AG10803 (cell line): ENCODE results near the gene IDH3A.

Experiments
- DNase-seq: peaks from one replicate; pipeline ENCODE4 v3.0.0; 2010; ENCODE audit warnings: low read depth
- H3K4me3 ChIP-seq: 2 replicates; pipeline ENCODE4 v1.5.1; 2011; ENCODE audit warnings: mild to moderate bottlenecking, low read length, control low read depth
- CTCF ChIP-seq: conservative IDR thresholded peaks from 2 replicates; pipeline ENCODE4 v1.5.1; 2011; ENCODE audit warnings: mild to moderate bottlenecking, low read length, control low read depth, inconsistent platforms

IDH3A gene

GRCh38 chr15:78203346-78204225 is 54.4 kb downstream of the IDH3A start:
- no peak for DNase-seq
- no peak for TF ChIP-seq CTCF
- no peak overlapping the region for H3K4me3 ChIP-seq

GRCh38 chr15:78204351-78205309 is 55.5 kb downstream of the IDH3A start:
- no peak for TF ChIP-seq CTCF
- peak; percentile 25 for DNase-seq
- H3K4me3 ChIP-seq, result no peak overlapping the region

GRCh38 chr15:78205337-78205736 is 56.2 kb downstream of the IDH3A start:
- TF ChIP-seq CTCF, result no peak
- H3K4me3 ChIP-seq, result no peak overlapping the region
- no peak for DNase-seq

GRCh38 chr15:78205856-78206255 is 56.7 kb downstream of the IDH3A start:
- DNase-seq, result no peak
- TF ChIP-seq CTCF, result no peak
- H3K4me3 ChIP-seq, result no peak overlapping the region

GRCh38 chr15:78206326-78207109 is 57.4 kb downstream of the IDH3A start:
- no peak for TF ChIP-seq CTCF
- peak; percentile 53 for DNase-seq
- no peak overlapping the region for H3K4me3 ChIP-seq

GRCh38 chr15:78207110-78207458 is 57.9 kb downstream of the IDH3A start:
- TF ChIP-seq CTCF, result no peak
- no peak for DNase-seq
- no peak overlapping the region for H3K4me3 ChIP-seq
